ENCODE measurements around the gene IFFO2. TPM values are rescaled to one million over a fixed set of nuclear protein-coding genes. Genes with fewer than 3 reads are reported as not detected.

The IFFO2 gene
- total and polyA plus RNA-seq, 2 of the 13 experiments (the other 11 are each of a cell fraction or from before 2014, with no cell fraction given): 7.3 to 16.7 TPM

- no peak for TF ChIP-seq AKNA (CRISPR knock-in tag; IDR thresholded peaks at IDR 0.05; ENCODE audit: borderline replicate concordance)
- TF ChIP-seq ZNF484 (CRISPR knock-in tag; IDR thresholded peaks at IDR 0.05; ENCODE audit: borderline replicate concordance, low read depth): no peak
- TF ChIP-seq DZIP1 (CRISPR knock-in tag; IDR thresholded peaks at IDR 0.05): no peak
- peak; percentile 94 for TF ChIP-seq PRDM10 (CRISPR knock-in tag; IDR thresholded peaks at IDR 0.05; ENCODE audit: low read depth)
These were observed 56.1 kb downstream of the IFFO2 start (continued) for GRCh38 chr1:18900303-18900841.
